Stimulated activated naive CD8-positive, alpha-beta T cell treated with anti-CD3 and anti-CD28 coated beads, Interleukin-15, amount 100 ng/mL, for 72 hours (primary cell): Measurements from ENCODE around the gene GPR55.
"Not testable (repeated sequence)": the region's sequence is repeated elsewhere in the genome, so short reads cannot be mapped to it uniquely, and the experiment has no call there.

Experiments
- ATAC-seq: fragments of 150-1000 bp; cut with Tn5 transposase; 2 replicates; pipeline ENCODE4 v1.10.0; 2021; ENCODE audit warnings: mild to moderate bottlenecking, moderate library complexity
- DNase-seq, 2 donors: peaks; one replicate each; pipeline ENCODE4 v3.0.0; 2021 to 2022
- H3K27ac Mint-ChIP-seq, 2 donors: one replicate each; pipeline ENCODE4 v1.8.0; 2022; ENCODE audit warnings: mild to moderate bottlenecking in 2 of 2, mixed read lengths in 2 of 2, moderate library complexity in 2 of 2
- H3K27me3 Mint-ChIP-seq: one replicate; pipeline ENCODE4 v1.8.0; 2022; ENCODE audit warnings: mixed read lengths
- H3K4me1 Mint-ChIP-seq: one replicate; pipeline ENCODE4 v1.8.0; 2022; ENCODE audit warnings: mild to moderate bottlenecking, mixed read lengths
- H3K4me3 Mint-ChIP-seq, 2 donors: one replicate each; pipeline ENCODE4 v1.8.0; 2022; ENCODE audit warnings: mild to moderate bottlenecking in 2 of 2, mixed read lengths in 2 of 2, moderate library complexity in 1 of 2
- H3K9me3 Mint-ChIP-seq, 2 donors: one replicate each; pipeline ENCODE4 v1.8.0; 2022; ENCODE audit warnings: mixed read lengths in 2 of 2

Gene GPR55

GRCh38 chr2:230924470-230925341 is at the start of gene GPR55:
TSS of gene GPR55 (minus strand) at chr2:230925242. CDS start at chr2:230910962, 14,280 bp downstream.
- DNase-seq (peak; percentile 77 to 80), ATAC-seq (peak; percentile 66)
- Mint-ChIP-seq H3K4me1 (peaks cover 95% of the 10 kb centered on the region), H3K27me3 (no peaks in the 10 kb centered on the region), H3K27ac (peak within 1 kb of the TSS; percentile 97 to 99), H3K4me3 (peak within 1 kb of the TSS; percentile 90 to 93), H3K9me3 (no peaks in the 10 kb centered on the region)

- Mint-ChIP-seq H3K27ac (peak overlapping the region; percentile 91 to 94), H3K4me1 (peaks cover 89% of the 10 kb centered on the region), H3K27me3 (no peaks in the 10 kb centered on the region), H3K4me3 (peak overlapping the region; percentile 74 to 82), H3K9me3 (peaks cover 4 to 7% of the 10 kb centered on the region in 2 donors)
- DNase-seq (peak; percentile 90 to 96), ATAC-seq (peak; percentile 97)
These were observed 49.3 kb upstream of the GPR55 start for GRCh38 chr2:230974096-230974913.

GRCh38 chr2:230972046-230972445 is 47.0 kb upstream of the GPR55 start:
- Mint-ChIP-seq H3K27ac (no peak overlapping the region), H3K27me3 (no peaks in the 10 kb centered on the region), H3K9me3 (peaks cover 4 to 7% of the 10 kb centered on the region in 2 donors), H3K4me3 (no peak overlapping the region), H3K4me1 (peaks cover 84% of the 10 kb centered on the region)
- ATAC-seq: no peak
- DNase-seq: no peak

- Mint-ChIP-seq H3K27ac (no peak overlapping the region), H3K4me3 (peak overlapping the region in 1 of 2 donors; percentile 44), H3K9me3 (peaks cover 2 to 7% of the 10 kb centered on the region in 2 donors), H3K4me1 (peaks cover 70% of the 10 kb centered on the region), H3K27me3 (no peaks in the 10 kb centered on the region)
- DNase-seq (no peak), ATAC-seq (no peak)
These were observed 44.6 kb upstream of the GPR55 start for GRCh38 chr2:230969659-230970015.

- H3K4me3 Mint-ChIP-seq: peak overlapping the region in 1 of 2 donors; percentile 44
These were observed 44.0 kb upstream of the GPR55 start for GRCh38 chr2:230968921-230969658.

GRCh38 chr2:230968314-230968713 is 43.3 kb upstream of the GPR55 start:
- not testable (repeated sequence) for H3K9me3 Mint-ChIP-seq, DNase-seq, ATAC-seq, H3K27me3 Mint-ChIP-seq, H3K27ac Mint-ChIP-seq
- H3K4me3 Mint-ChIP-seq: peak overlapping the region in 1 of 2 donors; percentile 32
- H3K4me1 Mint-ChIP-seq: peaks cover 66% of the 10 kb centered on the region

More at GRCh38 chr2:230968921-230969658, 44.0 kb upstream of the GPR55 start:
- Mint-ChIP-seq H3K9me3 (peaks cover 0 to 7% of the 10 kb centered on the region in 2 donors), H3K27ac (no peak overlapping the region), H3K4me1 (peaks cover 65% of the 10 kb centered on the region), H3K27me3 (no peaks in the 10 kb centered on the region)
- no peak for DNase-seq
- no peak for ATAC-seq

- Mint-ChIP-seq H3K27me3 (no peaks in the 10 kb centered on the region), H3K9me3 (peaks cover 3 to 10% of the 10 kb centered on the region in 2 donors), H3K4me1 (peaks cover 64% of the 10 kb centered on the region), H3K4me3 (no peak overlapping the region), H3K27ac (peak overlapping the region in 1 of 2 donors; percentile 76)
- no peak for ATAC-seq
- DNase-seq: no peak
These were observed 42.1 kb upstream of the GPR55 start for GRCh38 chr2:230967113-230967512.

- no peak overlapping the region for H3K4me3 Mint-ChIP-seq
- peaks cover 15% of the 10 kb centered on the region for H3K27me3 Mint-ChIP-seq
- DNase-seq: no peak
- ATAC-seq: peak; percentile 45
- H3K4me1 Mint-ChIP-seq: peaks cover 60% of the 10 kb centered on the region
- H3K27ac Mint-ChIP-seq: no peak overlapping the region
- H3K9me3 Mint-ChIP-seq: peaks cover 0 to 10% of the 10 kb centered on the region in 2 donors
These were observed 39.2 kb upstream of the GPR55 start for GRCh38 chr2:230964136-230964730.

GRCh38 chr2:230961091-230961491 is 36.0 kb upstream of the GPR55 start:
- Mint-ChIP-seq H3K4me1 (peaks cover 63% of the 10 kb centered on the region), H3K4me3 (no peak overlapping the region), H3K9me3 (peaks cover 0 to 10% of the 10 kb centered on the region in 2 donors), H3K27ac (no peak overlapping the region), H3K27me3 (peaks cover 15% of the 10 kb centered on the region)
- no peak for ATAC-seq
- DNase-seq: no peak

GRCh38 chr2:230960026-230960425 is 35.0 kb upstream of the GPR55 start:
- peaks cover 15% of the 10 kb centered on the region for H3K27me3 Mint-ChIP-seq
- DNase-seq: no peak
- H3K9me3 Mint-ChIP-seq: peaks cover 0 to 10% of the 10 kb centered on the region in 2 donors
- H3K4me3 Mint-ChIP-seq: no peak overlapping the region
- peaks cover 65% of the 10 kb centered on the region for H3K4me1 Mint-ChIP-seq
- no peak for ATAC-seq
- no peak overlapping the region for H3K27ac Mint-ChIP-seq

GRCh38 chr2:230958820-230959756 is 34.0 kb upstream of the GPR55 start:
- DNase-seq (no peak), ATAC-seq (no peak)
- H3K27me3 Mint-ChIP-seq: peaks cover 15% of the 10 kb centered on the region
- peaks cover 75% of the 10 kb centered on the region for H3K4me1 Mint-ChIP-seq
- no peak overlapping the region for H3K27ac Mint-ChIP-seq
- peak overlapping the region; percentile 91 to 96 for H3K4me3 Mint-ChIP-seq
- H3K9me3 Mint-ChIP-seq: peaks cover 0 to 10% of the 10 kb centered on the region in 2 donors

- no peak for ATAC-seq
- DNase-seq: no peak
- H3K9me3 Mint-ChIP-seq: no peaks in the 10 kb centered on the region
- H3K27ac Mint-ChIP-seq: peak overlapping the region; percentile 96 to 99
- peaks cover 15% of the 10 kb centered on the region for H3K27me3 Mint-ChIP-seq
- H3K4me1 Mint-ChIP-seq: peaks cover 75% of the 10 kb centered on the region
- peak overlapping the region; percentile 91 to 96 for H3K4me3 Mint-ChIP-seq
These were observed 32.8 kb upstream of the GPR55 start for GRCh38 chr2:230957756-230958391.

- Mint-ChIP-seq H3K27ac (peak overlapping the region; percentile 96 to 99), H3K9me3 (no peaks in the 10 kb centered on the region), H3K4me1 (peaks cover 72% of the 10 kb centered on the region), H3K4me3 (peak overlapping the region; percentile 91 to 96), H3K27me3 (peaks cover 15% of the 10 kb centered on the region)
- ATAC-seq: peak; percentile 96
- peak; percentile 60 to 74 for DNase-seq
These were observed 32.0 kb upstream of the GPR55 start for GRCh38 chr2:230956827-230957755.
